OCI-LY1 (cell line): ENCODE data around the gene NUDC.
"Not testable (repeated sequence)": the region's sequence is repeated elsewhere in the genome, so short reads cannot be mapped to it uniquely, and the experiment has no call there.

ENCODE experiments used
- H2AFZ ChIP-seq: fragments of 200-600 bp; sonication (generic), shearing (Covaris generic); 2 replicates; pipeline ENCODE4 v1.6.0; 2014; ENCODE audit warnings: antibody characterized with exemption, mild to moderate bottlenecking, low read length
- H3F3A ChIP-seq: fragments of 200-600 bp; sonication (generic), shearing (Covaris generic); 2 replicates; pipeline ENCODE4 v1.6.0; 2014; ENCODE audit warnings: mild to moderate bottlenecking, antibody characterized with exemption, low read length, moderate library complexity; ENCODE audit not compliant: insufficient read depth
- H3K27ac ChIP-seq: fragments of 200-600 bp; sonication (generic); 2 replicates; pipeline ENCODE4 v1.5.1; 2014; ENCODE audit warnings: low read length, mixed run types, mild to moderate bottlenecking, low read depth; ENCODE audit not compliant: poor library complexity, severe bottlenecking
- H3K27me3 ChIP-seq: fragments of 200-600 bp; sonication (generic); 2 replicates; pipeline ENCODE4 v1.6.0; 2014; ENCODE audit warnings: antibody characterized with exemption, mild to moderate bottlenecking, low read length, moderate library complexity; ENCODE audit not compliant: insufficient read depth
- H3K36me3 ChIP-seq: fragments of 200-600 bp; sonication (generic); 2 replicates; pipeline ENCODE4 v1.6.1; 2014; ENCODE audit warnings: mild to moderate bottlenecking, antibody characterized with exemption, low read length, moderate library complexity, mixed read lengths; ENCODE audit not compliant: insufficient read depth
- H3K4me1 ChIP-seq: fragments of 200-600 bp; sonication (generic); 2 replicates; pipeline ENCODE4 v1.5.1; 2014; ENCODE audit warnings: mild to moderate bottlenecking, low read length, moderate library complexity; ENCODE audit not compliant: insufficient read depth, severe bottlenecking
- H3K4me2 ChIP-seq: fragments of 200-600 bp; sonication (generic), shearing (Covaris generic); 2 replicates; pipeline ENCODE4 v1.6.1; 2014; ENCODE audit warnings: low read length
- H3K4me3 ChIP-seq: fragments of 200-600 bp; sonication (generic); 2 replicates; pipeline ENCODE4 v1.5.1; 2014; ENCODE audit warnings: low read length, low read depth, mild to moderate bottlenecking, mixed read lengths; ENCODE audit not compliant: poor library complexity, severe bottlenecking
- H3K79me2 ChIP-seq: fragments of 200-600 bp; shearing (Covaris generic); 2 replicates; pipeline ENCODE4 v1.6.1; 2016; ENCODE audit warnings: mixed run types, low read length, mixed read lengths; ENCODE audit not compliant: insufficient read depth
- H3K9ac ChIP-seq: fragments of 200-600 bp; sonication (generic), shearing (Covaris generic); 2 replicates; pipeline ENCODE4 v1.6.1; 2014; ENCODE audit warnings: mild to moderate bottlenecking, low read length, mixed read lengths
- H3K9me2 ChIP-seq: fragments of 200-600 bp; sonication (generic), shearing (Covaris generic); 2 replicates; pipeline ENCODE4 v1.6.1; 2014; ENCODE audit warnings: low read depth, mild to moderate bottlenecking, low read length, mixed read lengths
- H3K9me3 ChIP-seq: fragments of 200-600 bp; shearing (Covaris generic); 2 replicates; pipeline ENCODE4 v1.6.1; 2014; ENCODE audit warnings: low read length, mixed read lengths
- H4K20me1 ChIP-seq: fragments of 200-600 bp; sonication (generic), shearing (Covaris generic); 2 replicates; pipeline ENCODE4 v1.6.0; 2016; ENCODE audit warnings: mild to moderate bottlenecking, low read length; ENCODE audit not compliant: insufficient read depth
- EZH2 ChIP-seq: fragments of 200-600 bp; sonication (generic), shearing (Covaris generic); IDR thresholded peaks from 2 replicates; pipeline ENCODE4 v1.8.0; 2017; ENCODE audit warnings: borderline replicate concordance, mixed run types, mild to moderate bottlenecking, antibody characterized with exemption, low read length, moderate library complexity, mixed read lengths
- TF ChIP-seq, protein P1 (sequence below): fragments of 200-600 bp; sonication (generic), shearing (Covaris generic); IDR thresholded peaks from 2 replicates; pipeline ENCODE4 v1.5.1; 2017; ENCODE audit warnings: mild to moderate bottlenecking, antibody characterized with exemption, low read length, moderate library complexity, mixed read lengths

Gene NUDC

DNA sequence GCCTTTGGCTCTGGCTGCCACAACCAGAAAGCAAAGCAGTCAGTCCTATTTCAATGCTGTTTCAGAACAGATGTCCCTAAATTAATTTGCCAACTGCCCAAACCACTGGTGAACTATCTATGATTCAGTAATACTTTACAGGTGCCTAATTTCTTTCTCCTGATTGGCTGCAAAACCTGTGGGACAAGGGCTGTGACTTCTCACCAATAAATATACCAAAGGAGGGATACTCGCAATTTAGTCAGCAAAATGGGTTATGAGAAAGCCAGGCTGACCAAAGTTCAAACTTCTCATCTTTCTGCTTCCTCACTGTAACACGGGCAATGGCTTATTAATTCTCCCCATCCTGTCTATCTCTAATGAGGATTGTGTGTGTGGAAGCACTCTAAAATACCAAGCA, 44.2 kb upstream of the NUDC start:
- TF ChIP-seq EZH2, result no peak
- TF ChIP-seq, protein P1, sequence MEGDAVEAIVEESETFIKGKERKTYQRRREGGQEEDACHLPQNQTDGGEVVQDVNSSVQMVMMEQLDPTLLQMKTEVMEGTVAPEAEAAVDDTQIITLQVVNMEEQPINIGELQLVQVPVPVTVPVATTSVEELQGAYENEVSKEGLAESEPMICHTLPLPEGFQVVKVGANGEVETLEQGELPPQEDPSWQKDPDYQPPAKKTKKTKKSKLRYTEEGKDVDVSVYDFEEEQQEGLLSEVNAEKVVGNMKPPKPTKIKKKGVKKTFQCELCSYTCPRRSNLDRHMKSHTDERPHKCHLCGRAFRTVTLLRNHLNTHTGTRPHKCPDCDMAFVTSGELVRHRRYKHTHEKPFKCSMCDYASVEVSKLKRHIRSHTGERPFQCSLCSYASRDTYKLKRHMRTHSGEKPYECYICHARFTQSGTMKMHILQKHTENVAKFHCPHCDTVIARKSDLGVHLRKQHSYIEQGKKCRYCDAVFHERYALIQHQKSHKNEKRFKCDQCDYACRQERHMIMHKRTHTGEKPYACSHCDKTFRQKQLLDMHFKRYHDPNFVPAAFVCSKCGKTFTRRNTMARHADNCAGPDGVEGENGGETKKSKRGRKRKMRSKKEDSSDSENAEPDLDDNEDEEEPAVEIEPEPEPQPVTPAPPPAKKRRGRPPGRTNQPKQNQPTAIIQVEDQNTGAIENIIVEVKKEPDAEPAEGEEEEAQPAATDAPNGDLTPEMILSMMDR, result no peak
- Histone ChIP-seq H3K4me2 (peak overlapping the region; percentile 25; the same call in 1 of the 2 replicates), H3K4me3 (no peak overlapping the region), H3K27ac (peak overlapping the region; percentile 37), H4K20me1 (no peaks in the 10 kb centered on the region), H2AFZ (no peak overlapping the region), H3K36me3 (peaks cover 48% of the 10 kb centered on the region), H3K9ac (no peak overlapping the region; the same call in 1 of the 2 replicates), H3K4me1 (peaks cover 7% of the 10 kb centered on the region), H3K9me2 (no peaks in the 10 kb centered on the region), H3K79me2 (no peaks in the 10 kb centered on the region), H3K9me3 (no peaks in the 10 kb centered on the region), H3F3A (no peaks in the 10 kb centered on the region), H3K27me3 (no peaks in the 10 kb centered on the region)

DNA sequence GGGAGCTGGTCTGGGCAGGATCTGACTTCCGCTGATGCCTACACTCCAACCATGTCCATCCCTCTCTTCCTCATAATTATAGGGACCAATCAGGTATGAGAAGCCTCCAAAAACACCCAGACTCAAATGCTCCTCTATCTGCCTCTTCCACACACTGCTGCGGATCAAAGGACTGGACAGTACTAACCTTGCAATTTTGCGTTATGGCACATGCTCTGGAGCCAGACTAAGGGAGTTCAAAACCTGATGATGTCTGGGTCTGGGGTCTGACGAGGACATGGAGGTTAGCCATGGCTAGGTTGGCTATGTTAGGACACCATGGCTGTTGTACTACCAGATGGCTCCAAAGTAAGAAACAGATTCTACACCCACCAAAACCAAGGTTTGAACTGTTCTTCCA, 41.8 kb upstream of the NUDC start:
- no peaks in the 10 kb centered on the region for H4K20me1 ChIP-seq
- no peak overlapping the region for H3K9ac ChIP-seq
- TF ChIP-seq, protein P1, result no peak
- no peak for TF ChIP-seq EZH2
- H3K9me3 ChIP-seq, result no peaks in the 10 kb centered on the region
- H3K27ac ChIP-seq, result no peak overlapping the region
- H3K4me1 ChIP-seq, result peaks cover 7% of the 10 kb centered on the region
- no peaks in the 10 kb centered on the region for H3F3A ChIP-seq
- H3K27me3 ChIP-seq, result no peaks in the 10 kb centered on the region
- no peak overlapping the region for H3K4me2 ChIP-seq
- H3K4me3 ChIP-seq, result no peak overlapping the region
- H3K9me2 ChIP-seq, result no peaks in the 10 kb centered on the region
- H2AFZ ChIP-seq, result no peak overlapping the region
- peaks cover 72% of the 10 kb centered on the region for H3K36me3 ChIP-seq
- no peaks in the 10 kb centered on the region for H3K79me2 ChIP-seq

DNA sequence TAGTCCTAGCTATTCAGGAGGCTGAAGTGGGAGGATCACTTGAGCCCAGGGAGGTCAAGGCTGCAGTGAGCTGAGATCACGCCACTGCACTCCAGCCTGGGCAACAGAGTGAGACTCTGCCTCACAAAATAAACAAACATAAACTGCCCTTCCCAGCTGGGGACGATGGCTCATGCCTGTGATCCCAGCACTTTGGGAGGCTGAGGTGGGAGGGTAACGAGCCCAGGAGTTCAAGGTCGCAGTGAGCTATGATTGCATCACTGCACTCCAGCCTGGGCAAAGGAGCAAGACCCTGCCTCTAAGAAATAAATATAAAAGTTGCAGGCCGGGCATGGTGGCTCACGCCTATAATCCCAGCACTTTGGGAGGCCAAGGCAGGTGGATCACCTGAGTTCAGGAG, 39.9 kb upstream of the NUDC start:
- H3K27me3 ChIP-seq, H3F3A ChIP-seq, H3K9ac ChIP-seq, H3K4me3 ChIP-seq, H3K4me1 ChIP-seq, H4K20me1 ChIP-seq, H3K27ac ChIP-seq, H3K9me3 ChIP-seq, H3K4me2 ChIP-seq, H3K9me2 ChIP-seq, H3K79me2 ChIP-seq, H2AFZ ChIP-seq: not testable (repeated sequence)
- peaks cover 86% of the 10 kb centered on the region for H3K36me3 ChIP-seq

DNA sequence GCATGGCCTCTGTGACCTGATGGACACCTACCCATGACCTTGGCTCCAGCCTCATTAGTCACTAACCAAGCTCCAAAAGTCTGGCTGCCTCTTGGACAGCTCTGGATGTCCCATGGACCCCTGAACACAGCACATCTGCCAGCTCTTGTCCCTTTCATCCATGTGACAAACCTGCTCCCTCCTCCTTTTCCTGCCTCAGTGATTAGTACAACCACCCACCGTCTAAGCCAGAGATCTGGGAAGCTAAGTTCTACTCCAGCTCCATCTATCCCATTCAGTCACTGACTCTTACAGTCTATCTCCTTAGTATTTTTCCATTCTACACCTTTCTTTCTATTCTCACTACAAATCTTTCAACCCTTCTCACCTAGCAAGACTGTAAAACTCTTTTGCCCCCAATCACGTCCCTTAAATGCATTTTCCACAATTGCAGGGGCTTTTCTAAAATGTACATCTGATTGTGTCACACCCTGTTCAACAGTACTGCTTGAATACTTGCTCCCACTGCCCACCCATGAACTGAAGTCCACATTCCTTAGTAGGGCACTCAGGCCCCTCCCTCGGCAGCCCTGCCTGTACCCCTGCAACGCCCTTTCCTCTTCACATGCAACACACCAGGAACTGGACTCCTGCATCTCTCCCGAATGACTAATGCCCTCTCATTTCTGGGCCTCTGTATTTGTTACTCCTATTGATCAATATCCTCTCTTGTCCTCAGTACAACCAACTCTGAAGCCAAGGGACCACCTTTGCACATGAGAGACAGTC, 38.7 kb upstream of the NUDC start:
- Histone ChIP-seq H3F3A (no peaks in the 10 kb centered on the region), H3K36me3 (peaks cover 82% of the 10 kb centered on the region), H2AFZ (no peak overlapping the region), H3K79me2 (no peaks in the 10 kb centered on the region), H4K20me1 (no peaks in the 10 kb centered on the region), H3K9me2 (no peaks in the 10 kb centered on the region), H3K27me3 (no peaks in the 10 kb centered on the region), H3K27ac (no peak overlapping the region), H3K4me2 (no peak overlapping the region), H3K4me1 (peaks cover under 1% of the 10 kb centered on the region), H3K4me3 (no peak overlapping the region), H3K9me3 (no peaks in the 10 kb centered on the region), H3K9ac (no peak overlapping the region)
- TF ChIP-seq, protein P1, result no peak
- no peak for TF ChIP-seq EZH2
